GM12878 (cell line): ENCODE measurements around the gene INKA1. TPM values are rescaled to one million over a fixed set of nuclear protein-coding genes. Genes with fewer than 3 reads are reported as not detected.
A peak's percentile ranks its signal among the peaks of the same experiment; 100 is the strongest.

ENCODE experiments used
- BRCA1 ChIP-seq: IDR thresholded peaks from 2 replicates; pipeline ENCODE4 v1.6.1; 2011; ENCODE audit warnings: low read depth, low read length, improper control_type of control experiment
- CTCF ChIP-seq, 3 experiments: IDR thresholded peaks in 2 of 3; conservative IDR thresholded peaks in 1 of 3; 2 replicates each; pipeline ENCODE4 v1.5.1; 2011; ENCODE audit warnings: low read depth in 3 of 3, low read length in 3 of 3, mild to moderate bottlenecking in 3 of 3, control low read depth in 2 of 3, moderate library complexity in 2 of 3, inconsistent platforms in 1 of 3, mixed read lengths in 1 of 3; ENCODE audit not compliant: control insufficient read depth in 2 of 3, insufficient read depth in 1 of 3; ENCODE audit errors: extremely low read depth in 1 of 3
- ESRRA ChIP-seq: IDR thresholded peaks from 2 replicates; pipeline ENCODE4 v1.6.1; 2012; ENCODE audit warnings: mild to moderate bottlenecking, low read length, improper control_type of control experiment
- HDAC6 ChIP-seq: fragments of 200-600 bp; sonication (generic); IDR thresholded peaks from one replicate; pipeline ENCODE4 v1.8.0; 2017; ENCODE audit warnings: antibody characterized with exemption; ENCODE audit not compliant: unreplicated experiment
- HDGF ChIP-seq: fragments of 450-650 bp; IDR thresholded peaks from 2 replicates; pipeline ENCODE4 v1.6.1; 2016; ENCODE audit warnings: antibody characterized with exemption
- KDM1A ChIP-seq: fragments of 200-600 bp; sonication (generic); IDR thresholded peaks from 2 replicates; pipeline ENCODE4 v1.6.1; 2016; ENCODE audit warnings: borderline replicate concordance
- KLF5 ChIP-seq: fragments of 450-650 bp; IDR thresholded peaks from 2 replicates; pipeline ENCODE4 v1.6.1; 2014; ENCODE audit warnings: mild to moderate bottlenecking; ENCODE audit not compliant: partially characterized antibody
- NFYA ChIP-seq: IDR thresholded peaks from 2 replicates; pipeline ENCODE4 v1.6.1; 2011; ENCODE audit warnings: low read depth, mild to moderate bottlenecking, low read length, improper control_type of control experiment, borderline replicate concordance
- NKRF ChIP-seq: fragments of 450-650 bp; conservative IDR thresholded peaks from 2 replicates; pipeline ENCODE4 v1.6.1; 2017; ENCODE audit warnings: mild to moderate bottlenecking, moderate library complexity
- PKNOX1 ChIP-seq: fragments of 450-650 bp; IDR thresholded peaks from 2 replicates; pipeline ENCODE4 v1.6.1; 2016; ENCODE audit warnings: mild to moderate bottlenecking
- POLR2AphosphoS5 ChIP-seq: IDR thresholded peaks from 2 replicates; pipeline ENCODE4 v1.6.1; 2011; ENCODE audit warnings: mild to moderate bottlenecking, low read length, inconsistent platforms
- SUZ12 ChIP-seq: fragments of 200-600 bp; sonication (generic); IDR thresholded peaks from one replicate; pipeline ENCODE4 v1.6.1; 2018; ENCODE audit warnings: antibody characterized with exemption, mild to moderate bottlenecking; ENCODE audit not compliant: unreplicated experiment
- TAF1 ChIP-seq: IDR thresholded peaks from 2 replicates; pipeline ENCODE4 v1.6.1; 2011; ENCODE audit warnings: mild to moderate bottlenecking, low read depth, low read length, borderline replicate concordance
- TARDBP ChIP-seq: IDR thresholded peaks from 2 replicates; pipeline ENCODE4 v1.6.1; 2016; ENCODE audit warnings: borderline replicate concordance
- USF2 ChIP-seq: IDR thresholded peaks from 2 replicates; pipeline ENCODE4 v1.6.1; 2011; ENCODE audit warnings: low read depth, low read length, improper control_type of control experiment, borderline replicate concordance
- ZNF384 ChIP-seq: IDR thresholded peaks from 2 replicates; pipeline ENCODE4 v1.6.1; 2012; ENCODE audit warnings: low read depth, mild to moderate bottlenecking, low read length, improper control_type of control experiment, borderline replicate concordance
- ZNF592 ChIP-seq: fragments of 450-650 bp; IDR thresholded peaks from 2 replicates; pipeline ENCODE4 v1.6.1; 2017; ENCODE audit warnings: mild to moderate bottlenecking, moderate library complexity
- polyA plus RNA-seq, 11 experiments: library from polyadenylated mRNA; depleted of rRNA in 4 of 11; unstranded in 6 of 11; stranded (reverse) in 5 of 11; fragments of >200 nt; fragmentation: Nextera tagmentation in 4 of 11; fragmentation: Illumina TruSeq in 1 of 11; extraction: Ambion mirVana in 4 of 11; extraction: Trizol in 1 of 11; gene quantifications; 1 replicate in 1 of 11; 2 replicates in 10 of 11; pipeline versions ENCODE4 v1.2.1 to v1.2.3, GENCODE V29; 2011 to 2016; ENCODE audit warnings: inconsistent platforms in 2 of 11, missing spikeins in 2 of 11, low read depth in 1 of 11
- total RNA-seq, 4 experiments: library from RNA; depleted of rRNA in 3 of 4; stranded (reverse); fragments of >200 nt in 3 of 4; fragmentation: Illumina TruSeq in 1 of 4; extraction: Trizol in 1 of 4; gene quantifications; 2 replicates each; pipeline versions ENCODE4 v1.2.1 to v1.2.3, GENCODE V29; 2013 to 2021
- TF ChIP-seq, protein P1 (sequence below): IDR thresholded peaks from 2 replicates; pipeline ENCODE4 v1.6.1; 2011; ENCODE audit warnings: low read depth, mild to moderate bottlenecking, low read length, moderate library complexity, borderline replicate concordance; ENCODE audit errors: extremely low read depth

INKA1 gene
- total and polyA plus RNA-seq, 10 of the 15 experiments (the other 5 are each of a cell fraction or from before 2014, with no cell fraction given): 0.32 to 10.5 (median 4.9) TPM

GRCh38 chr3:49786357-49787181 lies 16.5 kb upstream of the INKA1 start, which contains the start of gene IP6K1 (continued):
- TF ChIP-seq ESRRA (0 out of 2 replicates have a peak, but pooled peaks have one; percentile 37), NFYA (peak; percentile 67), SUZ12 (no peak), CTCF (IDR thresholded peaks at IDR 0.05 in 2 of 3, conservative IDR thresholded peaks at IDR 0.05 in 1 of 3; ENCODE audit: control insufficient read depth in 2 of 3, extremely low read depth in 1 of 3, insufficient read depth in 1 of 3, low read depth in 3 of 3, low read length in 3 of 3) (no peak), KDM1A (no peak), POLR2AphosphoS5 (peak; percentile 90), HDAC6 (no peak), USF2 (peak; percentile 97), BRCA1 (no peak), ZNF592 (no peak), TAF1 (0 out of 2 replicates have a peak, but pooled peaks have one; percentile 32), TARDBP (no peak; the same call in 1 of the 2 replicates), NKRF (peak; percentile 85), PKNOX1 (peak; percentile 100), KLF5 (peak; percentile 24), HDGF (peak; percentile 83; the same call in 1 of the 2 replicates), ZNF384 (no peak)
- TF ChIP-seq, protein P1, sequence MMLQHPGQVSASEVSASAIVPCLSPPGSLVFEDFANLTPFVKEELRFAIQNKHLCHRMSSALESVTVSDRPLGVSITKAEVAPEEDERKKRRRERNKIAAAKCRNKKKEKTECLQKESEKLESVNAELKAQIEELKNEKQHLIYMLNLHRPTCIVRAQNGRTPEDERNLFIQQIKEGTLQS: peak; percentile 94
